GM21619 (cell line): ENCODE results near the gene GOLT1B.

ENCODE experiments used
- ATAC-seq: cut with Tn5 transposase; IDR thresholded peaks from one replicate; pipeline ENCODE4 v1.9.1; 2021; ENCODE audit not compliant: unreplicated experiment

GOLT1B gene

GRCh38 chr12:21562859-21563258 lies 61.3 kb downstream of the GOLT1B start:
- no peak for ATAC-seq

DNA sequence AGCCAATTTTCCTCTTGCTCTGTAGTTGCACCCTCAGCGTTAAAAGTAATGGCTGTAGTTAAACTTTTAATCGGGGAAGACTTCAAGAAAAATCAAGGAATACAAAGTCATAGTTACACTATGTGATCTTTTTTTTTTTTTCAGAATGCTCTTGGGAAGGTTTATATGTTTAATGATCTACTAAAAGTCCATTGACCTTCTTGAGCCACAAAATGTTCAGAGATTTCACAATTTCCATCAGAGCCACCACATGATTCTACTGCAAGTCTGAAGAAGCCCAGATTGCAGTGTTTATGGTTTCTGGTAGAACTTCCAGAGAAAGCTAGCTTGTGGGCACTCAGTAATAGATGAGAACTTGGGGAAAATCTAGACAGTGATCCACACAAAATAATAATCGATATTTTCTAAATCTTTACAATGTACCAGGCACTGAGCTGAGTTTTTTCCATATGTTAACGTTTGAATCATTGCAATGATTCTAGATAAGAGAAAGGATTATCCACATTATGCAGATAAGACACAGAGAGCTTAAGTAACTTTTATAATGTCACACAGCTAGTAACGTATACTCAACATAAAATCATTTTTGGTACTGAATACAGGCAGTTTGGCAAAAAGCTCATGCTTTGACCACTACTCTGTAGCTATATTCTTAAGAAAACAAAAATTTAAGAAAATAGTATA lies 64.8 kb downstream of the GOLT1B start:
- no peak for ATAC-seq

GRCh38 chr12:21566907-21567394 lies 65.4 kb downstream of the GOLT1B start:
- no peak for ATAC-seq
